Activated gamma-delta T cell treated with anti-CD3 and anti-CD28 coated beads, Interleukin-2, amount 50 U/mL, for 16 hours (primary cell): ENCODE results near the gene CENPN.
A peak's percentile ranks its signal among the peaks of the same experiment; 100 is the strongest.

Experiments used
- DNase-seq: peaks from one replicate; pipeline ENCODE4 v3.0.0-alpha.2; 2020; ENCODE audit warnings: low read depth

The CENPN gene

GRCh38 chr16:81029930-81030604 lies 23.1 kb downstream of the CENPN start:
- DNase-seq = no peak

GRCh38 chr16:81035398-81035974 lies 28.5 kb downstream of the CENPN start, which contains the start of gene ATMIN:
ATMIN (plus strand) TSS chr16:81035842; CDS start chr16:81035871, 29 bp downstream.
- peak; percentile 85 for DNase-seq

GRCh38 chr16:81035975-81036750 lies 29.1 kb downstream of the CENPN start:
- peak; percentile 14 for DNase-seq

GRCh38 chr16:81036751-81037350 lies 29.8 kb downstream of the CENPN start:
- no peak for DNase-seq

GRCh38 chr16:81040131-81040530 lies 33.1 kb downstream of the CENPN start:
- no peak for DNase-seq

- DNase-seq = no peak
Measured at GRCh38 chr16:81040842-81041241, 33.8 kb downstream of the CENPN start.

- DNase-seq = no peak
Measured at GRCh38 chr16:81041696-81042095, 34.7 kb downstream of the CENPN start.

- no peak for DNase-seq
Measured at GRCh38 chr16:81042821-81043220, 35.8 kb downstream of the CENPN start.

- DNase-seq = no peak
Measured at GRCh38 chr16:81053761-81054160, 46.7 kb downstream of the CENPN start.

GRCh38 chr16:81060576-81061306 lies 53.7 kb downstream of the CENPN start:
- DNase-seq = no peak

GRCh38 chr16:81061307-81061640 lies 54.3 kb downstream of the CENPN start:
- DNase-seq = no peak

- no peak for DNase-seq
Measured at GRCh38 chr16:81061871-81062608, 55.0 kb downstream of the CENPN start.

- no peak for DNase-seq
Measured at GRCh38 chr16:81066681-81067080, 59.7 kb downstream of the CENPN start.

GRCh38 chr16:81067166-81067565 lies 60.2 kb downstream of the CENPN start:
- no peak for DNase-seq

- no peak for DNase-seq
Measured at GRCh38 chr16:81069063-81069462, 62.0 kb downstream of the CENPN start.

- DNase-seq = no peak
Measured at GRCh38 chr16:81070979-81071378, 64.0 kb downstream of the CENPN start.

GRCh38 chr16:81071805-81072204 lies 64.8 kb downstream of the CENPN start:
- no peak for DNase-seq

- DNase-seq = no peak
Measured at GRCh38 chr16:81073560-81074330, 66.7 kb downstream of the CENPN start.

GRCh38 chr16:81076566-81077075 lies 69.6 kb downstream of the CENPN start:
- DNase-seq = peak; percentile 89
